K562 (cell line): Measurements from ENCODE around the gene CMBL. TPM values are rescaled to one million over a fixed set of nuclear protein-coding genes. Genes with fewer than 3 reads are reported as not detected.

Source experiments
- BRD4 ChIP-seq: fragments of 200-600 bp; sonication (generic); IDR thresholded peaks from 2 replicates; pipeline ENCODE4 v1.6.1; 2017; ENCODE audit warnings: inconsistent platforms
- CHD1 ChIP-seq: fragments of 200-600 bp; sonication (generic); IDR thresholded peaks from one replicate; pipeline ENCODE4 v1.6.1; 2012; ENCODE audit warnings: mild to moderate bottlenecking, moderate library complexity, low read length, inconsistent platforms
- DACH1 ChIP-seq: fragments of 450-650 bp; IDR thresholded peaks from 2 replicates; pipeline ENCODE4 v1.6.1; 2018; ENCODE audit not compliant: partially characterized antibody
- E2F6 ChIP-seq, 2 experiments: IDR thresholded peaks; 2 replicates each; pipeline ENCODE4 v1.6.1; 2011; ENCODE audit warnings: borderline replicate concordance in 1 of 2, control low read depth in 1 of 2, low read depth in 1 of 2, low read length in 1 of 2, mild to moderate bottlenecking in 1 of 2, mixed read lengths in 1 of 2, moderate library complexity in 1 of 2; ENCODE audit not compliant: insufficient read depth in 1 of 2, insufficient read length in 1 of 2, poor library complexity in 1 of 2, severe bottlenecking in 1 of 2; ENCODE audit errors: extremely low read depth in 1 of 2
- ETV1 ChIP-seq: fragments of 450-650 bp; conservative IDR thresholded peaks from 2 replicates; pipeline ENCODE4 v1.6.1; 2016; ENCODE audit warnings: missing genetic modification characterization, control low read depth, low read depth, missing compliant biosample characterization
- ETV5 ChIP-seq: sonication (generic); formaldehyde crosslinking; IDR thresholded peaks from 2 replicates; pipeline ENCODE4 v1.4.0; 2020; ENCODE audit warnings: low read depth, mild to moderate bottlenecking, missing genetic modification reagents
- FOXP1 ChIP-seq: sonication (generic); formaldehyde crosslinking; IDR thresholded peaks from 2 replicates; pipeline ENCODE4 v1.8.0; 2022; ENCODE audit warnings: mild to moderate bottlenecking, missing genetic modification reagents
- ILF3 ChIP-seq: fragments of 450-650 bp; IDR thresholded peaks from 2 replicates; pipeline ENCODE4 v1.6.1; 2018; ENCODE audit warnings: antibody characterized with exemption, mild to moderate bottlenecking, moderate library complexity, borderline replicate concordance
- NFRKB ChIP-seq: fragments of 450-650 bp; IDR thresholded peaks from 2 replicates; pipeline ENCODE4 v1.6.1; 2016; ENCODE audit warnings: low read depth
- NFYB ChIP-seq: IDR thresholded peaks from 2 replicates; pipeline ENCODE4 v1.6.1; 2011; ENCODE audit warnings: mild to moderate bottlenecking, moderate library complexity; ENCODE audit not compliant: insufficient read length; ENCODE audit errors: extremely low read depth
- SMC3 ChIP-seq: conservative IDR thresholded peaks from 2 replicates; pipeline ENCODE4 v1.6.1; 2011; ENCODE audit warnings: low read depth, low read length, improper control_type of control experiment; ENCODE audit not compliant: insufficient read depth
- TCF7L2 ChIP-seq: fragments of 150-350 bp; IDR thresholded peaks from 2 replicates; pipeline ENCODE4 v1.6.1; 2016; ENCODE audit warnings: low read depth, mild to moderate bottlenecking, low read length, moderate library complexity
- TCFL5 ChIP-seq: fragments of 250-450 bp; sonication (Bioruptor Pico); conservative IDR thresholded peaks from 2 replicates; pipeline ENCODE4 v1.6.1; 2021; ENCODE audit warnings: mild to moderate bottlenecking, moderate library complexity, matching md5 sums
- ZBTB11 ChIP-seq, 3 experiments: fragments of 200-800 bp in 1 of 3; fragments of 250-450 bp in 1 of 3; fragments of 450-650 bp in 1 of 3; sonication (Bioruptor Pico) in 1 of 3; sonication (Bioruptor generic) in 1 of 3; formaldehyde crosslinking in 1 of 3; IDR thresholded peaks; 2 replicates each; pipeline versions ENCODE4 v1.6.1 to v1.8.0; 2016 to 2022; ENCODE audit warnings: mild to moderate bottlenecking in 2 of 3, missing genetic modification characterization in 2 of 3, missing compliant biosample characterization in 1 of 3, moderate library complexity in 1 of 3
- ZFPM2 ChIP-seq: fragments of 250-450 bp; sonication (Bioruptor Pico); IDR thresholded peaks from 2 replicates; pipeline ENCODE4 v1.5.1; 2022; ENCODE audit warnings: mild to moderate bottlenecking
- ZNF699 ChIP-seq: fragments of 250-450 bp; sonication (Bioruptor Pico); IDR thresholded peaks from 2 replicates; pipeline ENCODE4 v1.8.0; 2021; ENCODE audit warnings: mild to moderate bottlenecking, moderate library complexity; ENCODE audit not compliant: insufficient replicate concordance
- ZNF75A ChIP-seq: fragments of 450-650 bp; formaldehyde crosslinking; IDR thresholded peaks from 2 replicates; pipeline ENCODE4 v1.4.0; 2020; ENCODE audit warnings: mild to moderate bottlenecking
- polyA plus RNA-seq, 8 experiments: library from polyadenylated mRNA; depleted of rRNA in 4 of 8; stranded (reverse) in 5 of 8; unstranded in 3 of 8; fragments of >200 nt; fragmentation: Nextera tagmentation in 2 of 8; fragmentation: Illumina TruSeq in 1 of 8; extraction: Ambion mirVana in 2 of 8; extraction: Trizol in 1 of 8; gene quantifications; 2 replicates each; pipeline versions ENCODE4 v1.2.1 to v1.2.3, GENCODE V29; 2011 to 2014; ENCODE audit warnings: inconsistent platforms in 1 of 8, missing spikeins in 1 of 8
- total RNA-seq, 7 experiments: library from RNA; depleted of rRNA in 6 of 7; stranded (reverse); fragments of >200 nt in 6 of 7; fragmentation: Illumina TruSeq in 2 of 7; extraction: Trizol in 2 of 7; gene quantifications; 2 replicates each; pipeline versions ENCODE4 v1.2.1 to v1.2.3, GENCODE V29; 2011 to 2021; ENCODE audit warnings: low replicate concordance in 1 of 7
- TF ChIP-seq, protein P1 (sequence below): sonication (generic); formaldehyde crosslinking; IDR thresholded peaks from 2 replicates; pipeline ENCODE4 v1.8.0; 2022; ENCODE audit warnings: mild to moderate bottlenecking, low read depth, missing genetic modification reagents
- TF ChIP-seq, protein P2 (sequence below): fragments of 450-650 bp; formaldehyde crosslinking; IDR thresholded peaks from 2 replicates; pipeline ENCODE4 v1.4.0; 2020; ENCODE audit warnings: mild to moderate bottlenecking, moderate library complexity

Gene CMBL
- total and polyA plus RNA-seq, 9 of the 15 experiments (the other 6 are each of a cell fraction or from before 2014, with no cell fraction given): 22.6 to 192 (median 71.1) TPM

DNA sequence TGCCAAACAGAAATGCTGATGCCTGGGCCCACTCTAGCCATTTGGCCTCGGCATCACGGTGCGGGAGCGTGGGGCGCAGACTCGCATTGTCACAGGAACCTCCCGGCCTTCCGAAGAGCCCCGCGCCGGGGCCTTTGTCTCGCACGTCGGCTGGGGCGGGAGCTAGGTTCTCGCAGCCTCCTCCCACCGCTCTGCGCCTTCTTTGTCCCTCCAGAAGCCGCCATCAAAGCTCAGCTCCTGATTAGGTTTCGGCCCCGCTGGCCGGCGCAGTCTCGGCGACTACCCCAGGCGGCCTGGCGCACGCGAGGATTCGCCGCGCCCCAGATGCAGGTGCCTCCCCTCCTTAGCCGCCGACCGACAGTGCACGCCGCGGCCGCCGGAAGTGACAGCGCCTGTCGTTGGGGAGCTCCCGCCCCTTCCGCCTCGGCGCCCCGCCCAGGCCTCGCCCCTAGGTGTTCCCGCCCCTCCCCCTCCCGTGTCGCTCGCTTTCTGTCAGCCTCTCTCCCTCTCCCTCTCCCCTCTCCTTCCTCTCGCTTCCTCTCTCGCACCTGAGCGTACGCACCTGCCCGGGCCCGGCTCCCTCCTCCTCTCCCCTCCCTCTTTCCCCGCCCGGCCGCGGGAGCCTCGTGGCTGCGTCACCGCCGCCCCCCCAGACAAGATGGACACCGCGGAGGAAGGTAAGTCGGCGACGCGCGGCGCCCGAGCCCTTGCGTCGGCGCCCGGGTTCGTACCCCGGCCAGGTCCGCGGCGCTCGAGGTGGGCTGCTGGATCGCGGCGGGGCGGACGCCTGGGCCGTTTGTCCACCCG is 45.7 kb upstream of the CMBL start, which contains the start of gene MARCHF6 (continued):
- TF ChIP-seq E2F6 (IDR thresholded peaks at IDR 0.05; ENCODE audit: borderline replicate concordance in 1 of 2, extremely low read depth in 1 of 2, insufficient read depth in 1 of 2, insufficient read length in 1 of 2, low read depth in 1 of 2, low read length in 1 of 2, poor library complexity in 1 of 2, severe bottlenecking in 1 of 2) (peak; percentile 73 to 77), BRD4 (peak; percentile 93; the same call in 1 of the 2 replicates), NFYB (no peak), SMC3 (0 out of 2 replicates have a peak, but pooled peaks have one; percentile 7), FOXP1 (peak; percentile 53; the same call in 1 of the 2 replicates), NFRKB (peak; percentile 82), ZNF75A (no peak), ZBTB11 (CRISPR knock-in tag; IDR thresholded peaks at IDR 0.05) (peak in 2 of 3 experiments; percentile 42 to 78; a peak in 2 of 6 replicates), CHD1 (peak; percentile 87), ZFPM2 (CRISPR knock-in tag) (peak; percentile 66; the same call in 1 of the 2 replicates), ZNF699 (CRISPR knock-in tag) (no peak), ETV1 (tag) (0 out of 2 replicates have a peak, but pooled peaks have one; percentile 2), ETV5 (CRISPR knock-in tag) (peak; percentile 80), DACH1 (no peak), TCFL5 (CRISPR knock-in tag) (no peak), TCF7L2 (no peak), ILF3 (no peak)
- TF ChIP-seq, protein P1, sequence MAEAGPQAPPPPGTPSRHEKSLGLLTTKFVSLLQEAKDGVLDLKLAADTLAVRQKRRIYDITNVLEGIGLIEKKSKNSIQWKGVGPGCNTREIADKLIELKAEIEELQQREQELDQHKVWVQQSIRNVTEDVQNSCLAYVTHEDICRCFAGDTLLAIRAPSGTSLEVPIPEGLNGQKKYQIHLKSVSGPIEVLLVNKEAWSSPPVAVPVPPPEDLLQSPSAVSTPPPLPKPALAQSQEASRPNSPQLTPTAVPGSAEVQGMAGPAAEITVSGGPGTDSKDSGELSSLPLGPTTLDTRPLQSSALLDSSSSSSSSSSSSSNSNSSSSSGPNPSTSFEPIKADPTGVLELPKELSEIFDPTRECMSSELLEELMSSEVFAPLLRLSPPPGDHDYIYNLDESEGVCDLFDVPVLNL (CRISPR knock-in tag): no peak
- TF ChIP-seq, protein P2, sequence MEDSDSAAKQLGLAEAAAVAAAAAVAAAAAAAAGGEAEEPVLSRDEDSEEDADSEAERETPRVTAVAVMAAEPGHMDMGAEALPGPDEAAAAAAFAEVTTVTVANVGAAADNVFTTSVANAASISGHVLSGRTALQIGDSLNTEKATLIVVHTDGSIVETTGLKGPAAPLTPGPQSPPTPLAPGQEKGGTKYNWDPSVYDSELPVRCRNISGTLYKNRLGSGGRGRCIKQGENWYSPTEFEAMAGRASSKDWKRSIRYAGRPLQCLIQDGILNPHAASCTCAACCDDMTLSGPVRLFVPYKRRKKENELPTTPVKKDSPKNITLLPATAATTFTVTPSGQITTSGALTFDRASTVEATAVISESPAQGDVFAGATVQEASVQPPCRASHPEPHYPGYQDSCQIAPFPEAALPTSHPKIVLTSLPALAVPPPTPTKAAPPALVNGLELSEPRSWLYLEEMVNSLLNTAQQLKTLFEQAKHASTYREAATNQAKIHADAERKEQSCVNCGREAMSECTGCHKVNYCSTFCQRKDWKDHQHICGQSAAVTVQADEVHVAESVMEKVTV (CRISPR knock-in tag): no peak
